OCI-LY7 (cell line): ENCODE measurements around the gene ATG2A. TPM values are rescaled to one million over a fixed set of nuclear protein-coding genes. Genes with fewer than 3 reads are reported as not detected.

ENCODE experiments used
- BruUV-seq: library from RNA; stranded (reverse); fragments of 400-500 nt; replicated peaks from 2 replicates; lab custom pipeline; 2021; lab: Mats Ljungman, UMichigan
- CTCF ChIA-PET: fragments of 300-600 bp; sonication (Branson Sonifier 250); formaldehyde crosslinking; loops from one replicate; lab custom pipeline; 2022; ENCODE audit warnings: antibody characterized with exemption; ENCODE audit not compliant: unreplicated experiment; lab: Charles Lee
- POLR2A ChIA-PET: fragments of 300-600 bp; sonication (Branson Sonifier 250); formaldehyde crosslinking; loops from one replicate; lab custom pipeline; 2022; ENCODE audit warnings: antibody characterized with exemption; lab: Charles Lee
- DNase-seq: peaks from one replicate; pipeline ENCODE4 v3.0.0-alpha.2; 2015; ENCODE audit warnings: low spot score
- H2AFZ ChIP-seq: fragments of 200-600 bp; sonication (generic), shearing (Covaris generic); 2 replicates; pipeline ENCODE4 v1.6.1; 2014; ENCODE audit warnings: mild to moderate bottlenecking, antibody characterized with exemption, low read length, moderate library complexity
- H3K27ac ChIP-seq: fragments of 200-600 bp; sonication (generic); 2 replicates; pipeline ENCODE4 v1.5.1; 2014; ENCODE audit warnings: mixed run types, low read depth, mild to moderate bottlenecking, moderate library complexity, low read length, inconsistent platforms; ENCODE audit not compliant: poor library complexity, severe bottlenecking
- H3K36me3 ChIP-seq: fragments of 200-600 bp; sonication (generic); 2 replicates; pipeline ENCODE4 v1.6.1; 2014; ENCODE audit warnings: mild to moderate bottlenecking, antibody characterized with exemption, low read length, moderate library complexity, mixed read lengths; ENCODE audit not compliant: insufficient read depth
- H3K4me1 ChIP-seq: fragments of 200-600 bp; sonication (generic); 2 replicates; pipeline ENCODE4 v1.5.1; 2014; ENCODE audit warnings: mild to moderate bottlenecking, low read length; ENCODE audit not compliant: insufficient read depth, poor library complexity, severe bottlenecking
- H3K4me2 ChIP-seq: fragments of 200-600 bp; sonication (generic); 2 replicates; pipeline ENCODE4 v1.6.1; 2014; ENCODE audit warnings: mild to moderate bottlenecking, low read length
- H3K4me3 ChIP-seq: fragments of 200-600 bp; sonication (generic); 2 replicates; pipeline ENCODE4 v1.5.1; 2014; ENCODE audit warnings: mild to moderate bottlenecking, low read depth, low read length; ENCODE audit not compliant: poor library complexity, severe bottlenecking
- H3K79me2 ChIP-seq: fragments of 200-600 bp; sonication (generic); 2 replicates; pipeline ENCODE4 v1.6.1; 2016; ENCODE audit warnings: low read depth, mild to moderate bottlenecking, low read length, moderate library complexity, mixed read lengths; ENCODE audit not compliant: insufficient read depth
- H3K9me2 ChIP-seq: fragments of 200-600 bp; sonication (generic); 2 replicates; pipeline ENCODE4 v1.6.1; 2016; ENCODE audit warnings: mild to moderate bottlenecking, low read length, mixed read lengths; ENCODE audit not compliant: insufficient read depth
- H3K9me3 ChIP-seq: fragments of 200-600 bp; sonication (generic); 2 replicates; pipeline ENCODE4 v1.6.1; 2014; ENCODE audit warnings: mild to moderate bottlenecking, mixed run types, low read length, mixed read lengths
- H4K20me1 ChIP-seq: fragments of 200-600 bp; sonication (generic); 2 replicates; pipeline ENCODE4 v1.6.1; 2014; ENCODE audit warnings: mild to moderate bottlenecking, antibody characterized with exemption, low read length, moderate library complexity, mixed read lengths; ENCODE audit not compliant: insufficient read depth
- CTCF ChIP-seq: fragments of 200-600 bp; sonication (generic); conservative IDR thresholded peaks from 2 replicates; pipeline ENCODE4 v1.5.1; 2014; ENCODE audit warnings: mild to moderate bottlenecking, antibody characterized with exemption, low read length, moderate library complexity, mixed read lengths
- EZH2phosphoT487 ChIP-seq: fragments of 200-600 bp; sonication (generic); IDR thresholded peaks from 2 replicates; pipeline ENCODE4 v1.6.1; 2018; ENCODE audit warnings: low read depth, borderline replicate concordance, mild to moderate bottlenecking, mixed run types, antibody characterized with exemption, low read length, moderate library complexity, mixed read lengths
- intact Hi-C: fragments of 100-400 bp; cut with micrococcal nuclease; formaldehyde crosslinking; loops from one replicate; pipeline ENCODE4 v1.10.0; 2022; ENCODE audit not compliant: unreplicated experiment
- total RNA-seq, 2 experiments: library from RNA; depleted of rRNA in 1 of 2; stranded (reverse); fragments of >200 nt in 1 of 2; shearing (Covaris generic) in 1 of 2; gene quantifications; 2 replicates each; pipeline ENCODE4 v1.2.3, GENCODE V29; 2014 to 2022

ATG2A gene
- total RNA-seq, 2 experiments from 2014 or later = 18.1 to 28.2 TPM

GRCh38 chr11:64854534-64855502 is 62.2 kb downstream of the ATG2A start:
- no peak overlapping the region for H3K4me3 ChIP-seq
- no TSS peak for BruUV-seq
- ChIA-PET CTCF (no interaction called here), POLR2A (interaction anchor here (1.0 to 7.7 kb wide), 2 partner anchors 20 kb away, joined by 4 to 90 read pairs; partner anchors contain the start of gene EHD1)
- H2AFZ ChIP-seq = no peak overlapping the region
- no peaks in the 10 kb centered on the region for H3K9me2 ChIP-seq
- no peaks in the 10 kb centered on the region for H4K20me1 ChIP-seq
- TF ChIP-seq EZH2phosphoT487 (no peak), CTCF (no peak)
- peaks cover 65% of the 10 kb centered on the region for H3K36me3 ChIP-seq
- peak overlapping the region; percentile 72 for H3K4me2 ChIP-seq
- DNase-seq = no peak
- H3K27ac ChIP-seq = peak overlapping the region; percentile 92
- intact Hi-C loops = loop anchor here (5.0 to 10.0 kb wide), 2 partner anchors 277 to 720 kb away; partner anchors contain the start of genes EHBP1L1, FAM89B, SYVN1 and ZNRD2
- H3K4me1 ChIP-seq = peaks cover 90% of the 10 kb centered on the region
- H3K79me2 ChIP-seq = peaks cover 13% of the 10 kb centered on the region; the same call in 1 of the 2 replicates
- no peaks in the 10 kb centered on the region for H3K9me3 ChIP-seq

GRCh38 chr11:64854157-64854533 is 62.9 kb downstream of the ATG2A start:
- Histone ChIP-seq H3K79me2 (peaks cover 13% of the 10 kb centered on the region; the same call in 1 of the 2 replicates), H3K4me2 (peak overlapping the region; percentile 72), H2AFZ (no peak overlapping the region), H3K36me3 (peaks cover 62% of the 10 kb centered on the region), H3K4me1 (peaks cover 90% of the 10 kb centered on the region), H3K9me2 (no peaks in the 10 kb centered on the region), H3K9me3 (no peaks in the 10 kb centered on the region), H4K20me1 (no peaks in the 10 kb centered on the region), H3K4me3 (no peak overlapping the region), H3K27ac (peak overlapping the region; percentile 92)
- CTCF ChIA-PET = interaction anchor here (0.5 kb wide), 1 partner anchor 65 kb away, joined by 5 read pairs; no protein-coding TSS in a partner anchor
- POLR2A ChIA-PET = interaction anchor here (7.5 to 7.7 kb wide), 2 partner anchors 10 to 21 kb away, joined by 90 to 178 read pairs; partner anchors contain the start of gene EHD1
- BruUV-seq = no TSS peak
- no peak for TF ChIP-seq CTCF
- TF ChIP-seq EZH2phosphoT487 = no peak
- intact Hi-C loops = loop anchor here (5.0 to 10.0 kb wide), 2 partner anchors 278 to 721 kb away; partner anchors contain the start of genes EHBP1L1, FAM89B, SYVN1 and ZNRD2
- DNase-seq = no peak
